ENCODE data around the gene INKA2. TPM values are rescaled to one million over a fixed set of nuclear protein-coding genes. Genes with fewer than 3 reads are reported as not detected.

INKA2 gene
- total and polyA plus RNA-seq, 9 donors: 2.3 to 22.2 (median 5.9) TPM

GRCh38 chr1:111719135-111719534 lies 20.1 kb downstream of the INKA2 start:
- no peak for DNase-seq
- Histone ChIP-seq H3K9me3 (no peaks in the 10 kb centered on the region), H3K27me3 (no peaks in the 10 kb centered on the region), H3K36me3 (no peaks in the 10 kb centered on the region), H3K27ac (no peak overlapping the region), H3K4me1 (ENCODE audit: insufficient read depth) (peaks cover 1% of the 10 kb centered on the region), H3K4me3 (no peak overlapping the region)
- intact Hi-C loops (cut with DNase I): loop anchor here in 1 of 4 donors (5.0 kb wide), 1 partner anchor 33 kb away; no protein-coding TSS in a partner anchor
- TF ChIP-seq POLR2A (IDR thresholded peaks at IDR 0.05): no peak
- no peak for TF ChIP-seq CTCF (IDR thresholded peaks at IDR 0.05)
- no peak for TF ChIP-seq EP300 (IDR thresholded peaks at IDR 0.05)
- WGBS, 3 donors: 91 to 96% (median 92%) methylated on average over 5 of the region's 5 CpGs

DNA sequence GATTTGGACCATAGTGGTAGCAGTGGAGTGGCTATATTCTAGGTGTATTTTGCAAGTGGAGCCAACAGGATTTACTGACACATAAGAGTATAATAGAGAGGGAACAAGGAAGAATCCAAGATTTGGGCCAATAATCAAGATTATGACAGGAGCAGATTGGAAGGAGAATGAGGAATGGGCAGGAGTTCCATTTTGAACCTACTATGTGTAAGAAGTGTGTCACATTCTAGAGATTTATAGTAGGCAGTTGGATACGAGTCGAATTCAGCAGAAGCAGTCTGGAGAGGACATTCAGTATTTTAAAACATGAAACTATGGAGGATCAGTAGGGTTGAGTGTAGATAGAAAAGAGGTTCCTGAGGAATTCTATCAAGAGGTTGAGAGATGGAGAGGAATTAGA lies 21.7 kb downstream of the INKA2 start:
- Histone ChIP-seq H3K4me3 (no peak overlapping the region), H3K27ac (no peak overlapping the region), H3K27me3 (no peaks in the 10 kb centered on the region), H3K9me3 (no peaks in the 10 kb centered on the region), H3K4me1 (ENCODE audit: insufficient read depth) (peaks cover 1% of the 10 kb centered on the region), H3K36me3 (no peaks in the 10 kb centered on the region)
- no peak for TF ChIP-seq CTCF (IDR thresholded peaks at IDR 0.05)
- no peak for TF ChIP-seq EP300 (IDR thresholded peaks at IDR 0.05)
- 97 to 99% (median 97%) methylated on average over 2 of the region's 2 CpGs for WGBS, 3 donors
- DNase-seq: no peak
- intact Hi-C loops (cut with DNase I): loop anchor here in 1 of 4 donors (5.0 kb wide), 1 partner anchor 35 kb away; no protein-coding TSS in a partner anchor

DNA sequence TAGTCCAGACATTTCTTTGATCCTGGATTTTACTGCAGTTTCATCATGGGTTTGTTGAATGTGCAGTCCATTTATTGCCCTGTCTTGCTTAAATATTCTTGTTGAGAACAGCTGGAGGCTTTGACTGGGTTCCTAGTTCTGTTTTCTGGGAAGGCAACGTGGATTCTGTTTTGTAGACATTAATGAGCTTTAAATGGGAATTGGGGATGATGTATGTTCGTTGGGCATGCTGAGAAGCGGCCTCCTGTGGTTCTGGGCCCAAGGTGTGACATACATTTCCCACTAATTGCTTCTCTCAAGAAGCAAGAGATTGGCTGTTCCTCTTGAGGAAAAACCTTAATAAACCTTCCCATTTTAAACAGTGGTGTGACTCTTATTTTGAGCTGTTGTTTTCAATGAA lies 22.9 kb downstream of the INKA2 start:
- Histone ChIP-seq H3K4me1 (ENCODE audit: insufficient read depth) (no peaks in the 10 kb centered on the region), H3K36me3 (no peaks in the 10 kb centered on the region), H3K4me3 (no peak overlapping the region), H3K27ac (no peak overlapping the region), H3K9me3 (no peaks in the 10 kb centered on the region), H3K27me3 (no peaks in the 10 kb centered on the region)
- WGBS, 3 donors: 62 to 72% (median 67%) methylated on average over 3 of the region's 3 CpGs
- DNase-seq: no peak
- TF ChIP-seq EP300 (IDR thresholded peaks at IDR 0.05) (no peak), POLR2A (IDR thresholded peaks at IDR 0.05) (no peak), CTCF (IDR thresholded peaks at IDR 0.05) (no peak)
- intact Hi-C loops (cut with DNase I): loop anchor here in 1 of 4 donors (5.0 kb wide), 1 partner anchor 36 kb away; no protein-coding TSS in a partner anchor

DNA sequence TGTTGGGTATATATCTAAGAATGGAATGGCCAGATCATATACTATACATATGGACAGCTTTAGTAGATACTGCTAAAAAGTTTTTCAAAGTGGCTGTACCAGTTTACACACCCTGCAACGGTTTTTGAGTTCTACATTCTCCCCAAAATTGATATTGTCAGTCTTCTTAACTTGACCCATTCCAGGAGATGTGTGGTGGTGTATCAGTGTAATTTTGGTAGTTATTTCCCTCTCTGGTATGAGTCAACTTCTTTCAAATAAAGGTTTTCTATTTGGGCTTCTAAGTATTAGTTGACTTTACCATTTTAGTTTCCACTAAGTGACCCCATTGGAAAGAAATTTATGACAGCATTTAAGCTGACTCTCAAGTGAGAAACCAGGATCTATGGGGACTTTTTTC lies 29.2 kb downstream of the INKA2 start:
- Histone ChIP-seq H3K36me3 (no peaks in the 10 kb centered on the region), H3K9me3 (no peaks in the 10 kb centered on the region), H3K4me3 (no peak overlapping the region), H3K27me3 (no peaks in the 10 kb centered on the region), H3K4me1 (ENCODE audit: insufficient read depth) (no peaks in the 10 kb centered on the region), H3K27ac (no peak overlapping the region)
- no peak for TF ChIP-seq CTCF (IDR thresholded peaks at IDR 0.05)
- TF ChIP-seq POLR2A (IDR thresholded peaks at IDR 0.05): no peak
- no peak for TF ChIP-seq EP300 (IDR thresholded peaks at IDR 0.05)
- WGBS, 3 donors: 72 to 81% (median 80%) methylated on average over 1 of the region's 1 CpG
- intact Hi-C loops (cut with DNase I): loop anchor here in 1 of 4 donors (5.0 kb wide), 1 partner anchor 1972 kb away; no protein-coding TSS in a partner anchor
- no peak for DNase-seq
